Psoas muscle (tissue), 8 donors: ENCODE results near the gene SLC31A1. TPM values are rescaled to one million over a fixed set of nuclear protein-coding genes. Genes with fewer than 3 reads are reported as not detected.

ENCODE experiments used
- ATAC-seq, 4 donors: fragments of 200-7000 bp; cut with Tn5 transposase; one replicate each; pipeline ENCODE4 v1.9.1; 2020; ENCODE audit warnings: moderate library complexity in 3 of 4, mild to moderate bottlenecking in 2 of 4
- DNase-seq, 2 donors: peaks; one replicate each; pipeline ENCODE4 v3.0.0-alpha.2; 2020
- H3K27ac ChIP-seq: fragments of 200-600 bp; one replicate; pipeline ENCODE4 v1.8.0; 2022
- H3K27me3 ChIP-seq, 3 donors: fragments of 200-600 bp in 1 of 3; one replicate each; pipeline versions ENCODE4 v1.6.1 to v1.8.0; 2013 to 2022; ENCODE audit warnings: low read length in 2 of 3, mild to moderate bottlenecking in 2 of 3, moderate library complexity in 1 of 3; ENCODE audit not compliant: insufficient read depth in 3 of 3
- H3K36me3 ChIP-seq, 2 donors: fragments of 200-600 bp in 1 of 2; one replicate each; pipeline versions ENCODE4 v1.6.1 to v1.8.0; 2013 to 2022; ENCODE audit warnings: low read depth in 1 of 2, mild to moderate bottlenecking in 1 of 2, moderate library complexity in 1 of 2; ENCODE audit not compliant: insufficient read depth in 1 of 2
- H3K4me1 ChIP-seq: fragments of 200-600 bp; one replicate; pipeline ENCODE4 v1.8.0; 2022
- H3K4me3 ChIP-seq: fragments of 200-600 bp; one replicate; pipeline ENCODE4 v1.8.0; 2022; ENCODE audit warnings: mild to moderate bottlenecking
- H3K9me3 ChIP-seq: fragments of 200-600 bp; one replicate; pipeline ENCODE4 v1.8.0; 2022
- WGBS, 3 donors: extraction: QIAGEN DNeasy Blood & Tissue Kit; methylation state at CpG; one replicate each; pipeline versions ENCODE4 v1.1.6 to v1.1.7; 2013; 5-methylcytosine and 5-hydroxymethylcytosine counted together
- intact Hi-C, 2 donors: fragments of 100-400 bp; cut with DNase I; formaldehyde crosslinking; loops; one replicate each; pipeline versions ENCODE4 v1.11.0 to v1.14.2; 2022
- polyA plus RNA-seq, 3 donors: library from polyadenylated mRNA; stranded (reverse); fragments of 200-250 nt; gene quantifications; one replicate each; pipeline ENCODE4 v1.2.3, GENCODE V29; 2013
- total RNA-seq, 4 donors: library from RNA; stranded (reverse); fragmentation: NEBNext Ultra II Directional in 2 of 4; extraction: Animal tissue kit (Norgen Biotek cat#: 25700) in 2 of 4; gene quantifications; one replicate each; pipeline versions ENCODE4 v1.2.1 to v1.2.4, GENCODE V29; 2021 to 2023
- TF ChIP-seq, protein P1 (sequence below): fragments of 200-600 bp; IDR thresholded peaks from one replicate; pipeline ENCODE4 v1.8.0; 2022; ENCODE audit warnings: antibody characterized with exemption
- donor health status: healthy with polysubstance abuse.
- donor health status: DM: no; HTN: no; CAD: no; lungs with moderate emphysema.
- donor health status: Bipolar disorder and iron deficiency.
- donor health status: healthy.
- donor health status: DM: yes; HTN: yes; CAD: no.
- donor health status: DM: no; HTN: no; CAD: no.
- donor health status: DM: no; HTN: no; CAD: no.
- donor health status: DM: yes; HTN: yes; CAD: no.

The SLC31A1 gene
- total and polyA plus RNA-seq, 7 donors: 3.3 to 10.2 (median 4.9) TPM

DNA sequence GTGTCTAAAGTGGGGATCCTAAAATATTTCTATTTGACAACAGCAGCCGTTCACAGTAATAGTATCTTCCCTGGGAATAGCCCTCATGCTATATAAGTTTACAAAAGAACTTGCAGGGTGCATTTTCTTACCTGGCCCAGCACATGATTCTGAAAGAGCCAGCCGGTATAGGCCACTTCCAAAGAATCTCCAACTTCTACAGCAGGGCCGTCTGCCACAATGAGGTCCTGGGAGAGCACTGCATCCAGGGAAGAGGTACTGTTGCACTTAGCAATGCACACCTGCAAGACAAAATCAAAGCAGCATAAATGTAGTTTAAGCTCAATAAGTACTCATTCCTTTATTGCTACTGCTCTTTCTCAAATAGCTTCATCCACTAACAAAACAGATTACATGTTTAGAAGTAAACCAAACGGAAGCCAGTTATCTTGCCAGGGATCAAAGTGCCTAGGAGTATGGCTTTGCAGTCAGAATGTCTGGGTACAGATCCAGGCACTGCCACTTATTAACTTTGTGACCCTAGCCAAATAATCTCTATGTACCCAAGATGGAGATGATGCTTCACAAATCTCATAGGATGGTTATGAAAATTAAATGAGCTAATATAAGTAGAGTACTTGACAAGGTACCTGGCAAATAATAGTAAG, 21.5 kb upstream of the SLC31A1 start:
- no peaks in the 10 kb centered on the region for H3K9me3 ChIP-seq
- no peak for ATAC-seq
- TF ChIP-seq, protein P1, sequence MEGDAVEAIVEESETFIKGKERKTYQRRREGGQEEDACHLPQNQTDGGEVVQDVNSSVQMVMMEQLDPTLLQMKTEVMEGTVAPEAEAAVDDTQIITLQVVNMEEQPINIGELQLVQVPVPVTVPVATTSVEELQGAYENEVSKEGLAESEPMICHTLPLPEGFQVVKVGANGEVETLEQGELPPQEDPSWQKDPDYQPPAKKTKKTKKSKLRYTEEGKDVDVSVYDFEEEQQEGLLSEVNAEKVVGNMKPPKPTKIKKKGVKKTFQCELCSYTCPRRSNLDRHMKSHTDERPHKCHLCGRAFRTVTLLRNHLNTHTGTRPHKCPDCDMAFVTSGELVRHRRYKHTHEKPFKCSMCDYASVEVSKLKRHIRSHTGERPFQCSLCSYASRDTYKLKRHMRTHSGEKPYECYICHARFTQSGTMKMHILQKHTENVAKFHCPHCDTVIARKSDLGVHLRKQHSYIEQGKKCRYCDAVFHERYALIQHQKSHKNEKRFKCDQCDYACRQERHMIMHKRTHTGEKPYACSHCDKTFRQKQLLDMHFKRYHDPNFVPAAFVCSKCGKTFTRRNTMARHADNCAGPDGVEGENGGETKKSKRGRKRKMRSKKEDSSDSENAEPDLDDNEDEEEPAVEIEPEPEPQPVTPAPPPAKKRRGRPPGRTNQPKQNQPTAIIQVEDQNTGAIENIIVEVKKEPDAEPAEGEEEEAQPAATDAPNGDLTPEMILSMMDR: no peak
- no peaks in the 10 kb centered on the region for H3K27me3 ChIP-seq
- intact Hi-C loops: loop anchor here in 1 of 2 donors (10.0 kb wide), 1 partner anchor 1825 kb away; no protein-coding TSS in a partner anchor
- H3K27ac ChIP-seq: no peak overlapping the region
- DNase-seq: no peak
- 71 to 87% (median 86%) methylated on average over 4 of the region's 4 CpGs for WGBS, 3 donors
- no peaks in the 10 kb centered on the region for H3K4me1 ChIP-seq
- H3K4me3 ChIP-seq: no peak overlapping the region
- peaks cover 2 to 95% of the 10 kb centered on the region in 2 donors for H3K36me3 ChIP-seq

DNA sequence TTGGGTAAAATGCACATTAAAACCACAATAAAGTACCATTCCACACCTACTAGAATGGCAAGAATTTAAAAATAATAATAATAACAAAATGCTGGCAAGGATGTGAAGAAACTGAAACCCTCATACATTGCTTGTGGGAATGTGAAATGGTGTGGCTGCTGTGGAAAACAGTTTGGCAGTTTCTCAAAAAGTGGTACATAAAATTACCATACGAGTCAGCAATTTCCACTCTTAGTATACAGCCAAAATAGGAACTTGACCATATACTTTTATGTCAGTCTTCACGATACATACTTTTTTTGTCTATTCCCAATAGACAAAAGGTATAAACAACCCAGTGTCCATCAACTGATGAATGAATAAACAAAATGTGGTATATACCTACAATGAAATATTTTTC, 15.9 kb upstream of the SLC31A1 start:
- TF ChIP-seq, protein P1: no peak
- H3K27me3 ChIP-seq: no peaks in the 10 kb centered on the region
- no peaks in the 10 kb centered on the region for H3K4me1 ChIP-seq
- H3K9me3 ChIP-seq: no peaks in the 10 kb centered on the region
- no peak overlapping the region for H3K27ac ChIP-seq
- ATAC-seq (no peak), DNase-seq (no peak)
- intact Hi-C loops: no loop called here
- WGBS, 3 donors: 83 to 91% (median 89%) methylated on average over 2 of the region's 2 CpGs
- peaks cover 0 to 100% of the 10 kb centered on the region in 2 donors for H3K36me3 ChIP-seq
- H3K4me3 ChIP-seq: no peak overlapping the region

DNA sequence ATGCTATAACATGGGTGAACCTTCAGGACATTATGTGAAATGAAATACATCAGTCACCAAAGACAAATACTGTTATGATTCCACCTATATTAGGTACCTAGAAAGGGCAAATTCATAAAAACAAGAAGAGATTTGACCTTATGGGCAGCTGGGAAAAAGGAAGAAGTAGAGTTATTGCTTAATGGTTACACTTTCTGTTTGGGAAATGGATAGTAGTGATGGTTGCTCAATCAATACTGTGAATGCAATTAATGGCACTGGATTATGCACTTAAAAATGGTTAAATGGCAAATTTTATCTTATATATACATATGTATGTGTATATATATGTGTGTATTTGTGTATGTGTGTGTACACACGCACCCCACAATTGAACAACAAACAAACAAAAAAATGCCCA, 15.5 kb upstream of the SLC31A1 start:
- 97 to 100% (median 98%) methylated on average over 1 of the region's 1 CpG for WGBS, 3 donors
- intact Hi-C loops: no loop called here

DNA sequence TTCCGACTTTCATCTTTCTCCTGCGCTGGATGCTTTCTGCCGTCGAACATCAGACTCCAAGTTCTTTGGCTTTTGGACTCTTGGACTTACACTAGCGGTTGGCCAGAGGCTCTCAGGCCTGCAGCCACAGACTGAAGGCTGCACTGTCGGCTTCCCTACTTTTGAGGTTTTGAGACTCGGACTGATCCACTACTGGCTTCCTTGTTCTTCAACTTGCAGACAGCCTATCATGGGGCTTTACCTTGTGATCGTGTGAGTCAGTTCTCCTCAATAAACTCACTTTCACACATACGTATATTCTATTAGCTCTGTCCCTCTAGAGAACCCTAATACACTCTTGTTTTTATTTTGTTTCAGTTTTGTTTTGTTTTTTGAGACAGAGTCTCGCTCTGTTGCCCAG, 10.5 kb upstream of the SLC31A1 start:
- no peak overlapping the region for H3K4me3 ChIP-seq
- H3K36me3 ChIP-seq: peaks cover 2 to 55% of the 10 kb centered on the region in 2 donors
- ATAC-seq (no peak), DNase-seq (no peak)
- no peaks in the 10 kb centered on the region for H3K9me3 ChIP-seq
- 93 to 96% (median 95%) methylated on average over 10 of the region's 10 CpGs for WGBS, 3 donors
- TF ChIP-seq, protein P1: no peak
- no peaks in the 10 kb centered on the region for H3K27me3 ChIP-seq
- H3K4me1 ChIP-seq: no peaks in the 10 kb centered on the region
- H3K27ac ChIP-seq: no peak overlapping the region
- intact Hi-C loops: loop anchor here in 1 of 2 donors (5.0 kb wide), 1 partner anchor 49 kb away; no protein-coding TSS in a partner anchor

More for the DNA sequence above, 15.5 kb upstream of the SLC31A1 start:
- Histone ChIP-seq H3K4me3 (no peak overlapping the region), H3K9me3 (no peaks in the 10 kb centered on the region), H3K27me3 (no peaks in the 10 kb centered on the region), H3K36me3 (peaks cover 0 to 100% of the 10 kb centered on the region in 2 donors), H3K4me1 (no peaks in the 10 kb centered on the region), H3K27ac (no peak overlapping the region)
- no peak for ATAC-seq
- DNase-seq: no peak
- TF ChIP-seq, protein P1: no peak

DNA sequence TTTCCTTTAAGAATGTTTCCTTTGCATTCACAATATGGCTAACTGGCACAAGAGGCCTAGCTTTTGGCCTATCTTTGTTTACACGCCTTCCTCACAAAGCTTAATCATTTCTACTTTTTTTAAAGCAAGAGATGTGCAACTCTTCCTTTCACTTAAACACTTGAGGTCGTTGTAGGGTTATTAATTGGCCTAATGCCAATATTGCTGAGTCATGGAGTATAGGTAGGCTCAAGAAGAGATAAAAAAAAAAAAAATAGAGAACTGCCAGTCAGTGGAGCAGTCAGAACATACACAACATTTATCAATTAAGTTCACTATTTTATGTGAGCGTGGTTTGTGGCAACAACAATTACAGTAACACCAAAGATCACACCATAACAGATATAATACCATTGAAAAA, 6.2 kb upstream of the SLC31A1 start:
- no peaks in the 10 kb centered on the region for H3K27me3 ChIP-seq
- intact Hi-C loops: no loop called here
- 76 to 79% (median 79%) methylated on average over 3 of the region's 3 CpGs for WGBS, 3 donors
- H3K27ac ChIP-seq: no peak overlapping the region
- ATAC-seq (no peak), DNase-seq (no peak)
- H3K4me1 ChIP-seq: peaks cover 18% of the 10 kb centered on the region
- H3K9me3 ChIP-seq: no peaks in the 10 kb centered on the region
- H3K4me3 ChIP-seq: no peak overlapping the region
- TF ChIP-seq, protein P1: no peak
- peaks cover 2 to 12% of the 10 kb centered on the region in 2 donors for H3K36me3 ChIP-seq
